Osteocyte (in vitro differentiated cells): Measurements from ENCODE around the gene LPXN. TPM values are rescaled to one million over a fixed set of nuclear protein-coding genes. Genes with fewer than 3 reads are reported as not detected.

Source experiments
- DNase-seq: peaks from one replicate; pipeline ENCODE4 v3.0.0; 2021; ENCODE audit warnings: mixed read lengths; ENCODE audit not compliant: unreplicated experiment; ENCODE audit errors: extremely low spot score
- H3K27ac Mint-ChIP-seq: one replicate; pipeline ENCODE4 v1.8.0; 2021; ENCODE audit warnings: mild to moderate bottlenecking, mixed read lengths; ENCODE audit not compliant: unreplicated experiment
- H3K27me3 Mint-ChIP-seq: one replicate; pipeline ENCODE4 v1.8.0; 2021; ENCODE audit warnings: mixed read lengths; ENCODE audit not compliant: unreplicated experiment
- H3K36me3 Mint-ChIP-seq: one replicate; pipeline ENCODE4 v1.8.0; 2021; ENCODE audit warnings: mixed read lengths; ENCODE audit not compliant: unreplicated experiment
- H3K4me1 Mint-ChIP-seq: one replicate; pipeline ENCODE4 v1.8.0; 2021; ENCODE audit warnings: mixed read lengths; ENCODE audit not compliant: unreplicated experiment
- H3K4me3 Mint-ChIP-seq: one replicate; pipeline ENCODE4 v1.8.0; 2021; ENCODE audit warnings: mild to moderate bottlenecking, moderate library complexity, mixed read lengths; ENCODE audit not compliant: unreplicated experiment
- H3K9me3 Mint-ChIP-seq: one replicate; pipeline ENCODE4 v1.8.0; 2021; ENCODE audit warnings: mixed read lengths; ENCODE audit not compliant: unreplicated experiment
- total RNA-seq: library from RNA; stranded (reverse); gene quantifications from 2 replicates; pipeline ENCODE4 v1.2.1, GENCODE V29; 2021
- TF ChIP-seq, protein P1 (sequence below): fragments of 200-600 bp; sonication (generic); IDR thresholded peaks from 2 replicates; pipeline ENCODE4 v1.5.0; 2021; ENCODE audit warnings: antibody characterized with exemption, mild to moderate bottlenecking, moderate library complexity

LPXN gene
- total RNA-seq, 1 donor from 2014 or later, result 7.3 TPM

DNA sequence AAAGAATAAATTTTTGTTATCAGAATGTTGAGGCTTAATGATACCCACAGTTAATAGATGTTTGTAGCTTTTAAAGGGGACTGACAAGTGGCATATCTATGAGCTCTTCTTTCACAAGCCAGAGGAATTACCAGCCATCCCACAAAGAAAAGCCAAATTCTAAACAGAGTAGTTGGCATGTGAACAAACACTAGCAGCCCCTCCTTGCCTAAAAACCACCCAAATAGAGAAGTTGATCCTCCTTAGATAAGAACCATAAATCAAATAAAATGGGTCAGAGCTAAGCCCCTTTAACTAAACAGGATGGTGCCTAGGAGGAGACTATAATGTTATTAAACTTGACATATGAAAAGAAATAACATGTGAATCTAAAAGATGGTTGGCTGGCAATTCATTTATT is 11.4 kb downstream of the LPXN start:
- Mint-ChIP-seq H3K9me3 (no peaks in the 10 kb centered on the region), H3K27me3 (no peaks in the 10 kb centered on the region), H3K4me1 (no peaks in the 10 kb centered on the region), H3K27ac (no peak overlapping the region), H3K36me3 (peaks cover 22% of the 10 kb centered on the region), H3K4me3 (no peak overlapping the region)
- TF ChIP-seq, protein P1, sequence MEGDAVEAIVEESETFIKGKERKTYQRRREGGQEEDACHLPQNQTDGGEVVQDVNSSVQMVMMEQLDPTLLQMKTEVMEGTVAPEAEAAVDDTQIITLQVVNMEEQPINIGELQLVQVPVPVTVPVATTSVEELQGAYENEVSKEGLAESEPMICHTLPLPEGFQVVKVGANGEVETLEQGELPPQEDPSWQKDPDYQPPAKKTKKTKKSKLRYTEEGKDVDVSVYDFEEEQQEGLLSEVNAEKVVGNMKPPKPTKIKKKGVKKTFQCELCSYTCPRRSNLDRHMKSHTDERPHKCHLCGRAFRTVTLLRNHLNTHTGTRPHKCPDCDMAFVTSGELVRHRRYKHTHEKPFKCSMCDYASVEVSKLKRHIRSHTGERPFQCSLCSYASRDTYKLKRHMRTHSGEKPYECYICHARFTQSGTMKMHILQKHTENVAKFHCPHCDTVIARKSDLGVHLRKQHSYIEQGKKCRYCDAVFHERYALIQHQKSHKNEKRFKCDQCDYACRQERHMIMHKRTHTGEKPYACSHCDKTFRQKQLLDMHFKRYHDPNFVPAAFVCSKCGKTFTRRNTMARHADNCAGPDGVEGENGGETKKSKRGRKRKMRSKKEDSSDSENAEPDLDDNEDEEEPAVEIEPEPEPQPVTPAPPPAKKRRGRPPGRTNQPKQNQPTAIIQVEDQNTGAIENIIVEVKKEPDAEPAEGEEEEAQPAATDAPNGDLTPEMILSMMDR, result no peak
- no peak for DNase-seq

DNA sequence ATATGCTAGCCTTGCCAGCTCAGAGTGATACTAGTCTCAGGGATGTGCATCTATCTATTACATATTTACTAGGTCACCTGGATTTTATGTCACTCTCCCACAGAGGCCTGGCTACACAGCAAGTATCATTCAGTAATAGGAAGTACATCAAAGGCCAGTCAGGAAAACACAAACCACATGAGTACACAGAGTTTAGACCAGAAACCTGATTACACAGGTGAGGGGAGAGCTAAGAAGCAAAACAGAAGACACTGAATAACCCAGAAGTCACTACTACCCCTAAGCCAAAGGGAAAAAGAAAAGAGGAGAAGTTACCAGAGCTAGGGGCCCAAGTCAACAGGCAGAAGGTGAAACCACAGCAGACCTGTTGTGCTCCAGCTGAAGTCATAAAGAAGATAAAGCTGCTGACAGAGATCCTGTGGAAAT is 13.3 kb downstream of the LPXN start:
- Mint-ChIP-seq H3K36me3 (peaks cover 15% of the 10 kb centered on the region), H3K4me3 (no peak overlapping the region), H3K27me3 (no peaks in the 10 kb centered on the region), H3K4me1 (no peaks in the 10 kb centered on the region), H3K27ac (no peak overlapping the region), H3K9me3 (no peaks in the 10 kb centered on the region)
- DNase-seq, result no peak
- TF ChIP-seq, protein P1, result no peak

DNA sequence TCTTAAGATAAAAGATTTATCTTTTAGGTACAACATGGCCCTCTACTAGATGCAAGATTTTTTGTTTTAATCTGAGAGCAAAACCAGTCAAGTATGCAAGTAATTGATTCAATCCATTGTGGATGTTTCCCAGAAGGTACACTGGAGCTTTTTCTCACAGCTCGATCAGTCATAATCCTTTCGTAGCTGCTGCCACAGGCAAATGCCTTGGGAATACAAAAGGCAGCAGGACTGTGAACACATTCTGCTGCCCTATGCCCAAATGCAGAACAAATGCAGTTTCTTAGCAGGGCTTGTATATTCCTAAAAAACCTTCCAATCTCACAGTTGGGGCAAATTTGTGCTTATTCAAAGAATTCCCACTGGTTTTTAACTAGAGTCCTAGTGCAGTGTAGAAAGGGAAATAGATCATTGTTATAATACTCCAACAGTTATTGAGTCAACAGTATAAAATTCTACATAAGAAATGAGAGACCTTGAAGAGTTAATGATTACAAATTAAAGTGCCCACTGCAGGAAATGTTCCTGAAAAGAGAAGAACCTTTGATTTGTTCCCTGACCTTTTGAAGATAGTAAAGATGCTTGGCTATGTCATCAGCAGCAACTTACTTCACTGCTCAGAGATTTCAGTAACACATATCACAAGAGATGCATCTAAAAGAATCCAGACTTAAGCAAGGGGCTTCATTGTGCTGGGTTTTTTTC is 14.1 kb downstream of the LPXN start:
- no peaks in the 10 kb centered on the region for H3K27me3 Mint-ChIP-seq
- peaks cover 21% of the 10 kb centered on the region for H3K36me3 Mint-ChIP-seq
- no peak overlapping the region for H3K4me3 Mint-ChIP-seq
- H3K27ac Mint-ChIP-seq, result no peak overlapping the region
- H3K4me1 Mint-ChIP-seq, result no peaks in the 10 kb centered on the region
- no peaks in the 10 kb centered on the region for H3K9me3 Mint-ChIP-seq
- TF ChIP-seq, protein P1, result no peak
- DNase-seq, result no peak

DNA sequence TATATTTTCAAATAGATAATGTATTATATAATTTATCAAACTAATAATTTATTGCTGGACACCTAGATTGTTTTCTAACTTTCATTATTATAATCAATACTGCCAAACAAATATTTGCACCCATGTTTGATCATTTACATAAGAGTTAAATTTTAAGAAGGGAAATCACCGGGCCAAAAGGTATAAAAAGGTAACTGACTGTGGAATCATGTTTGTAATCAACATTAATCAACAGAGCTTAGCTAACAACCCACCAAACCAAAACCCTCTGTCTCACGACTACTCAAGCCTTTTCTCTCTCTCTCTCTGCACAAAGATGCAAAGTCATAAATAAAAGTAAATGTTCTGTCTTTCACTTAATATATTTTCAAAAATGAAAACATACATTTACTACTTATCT is 14.8 kb downstream of the LPXN start:
- H3K27ac Mint-ChIP-seq, result no peak overlapping the region
- H3K9me3 Mint-ChIP-seq, result no peaks in the 10 kb centered on the region
- DNase-seq, result no peak
- peaks cover 21% of the 10 kb centered on the region for H3K36me3 Mint-ChIP-seq
- H3K4me1 Mint-ChIP-seq, result no peaks in the 10 kb centered on the region
- no peak overlapping the region for H3K4me3 Mint-ChIP-seq
- TF ChIP-seq, protein P1, result no peak
- H3K27me3 Mint-ChIP-seq, result no peaks in the 10 kb centered on the region

DNA sequence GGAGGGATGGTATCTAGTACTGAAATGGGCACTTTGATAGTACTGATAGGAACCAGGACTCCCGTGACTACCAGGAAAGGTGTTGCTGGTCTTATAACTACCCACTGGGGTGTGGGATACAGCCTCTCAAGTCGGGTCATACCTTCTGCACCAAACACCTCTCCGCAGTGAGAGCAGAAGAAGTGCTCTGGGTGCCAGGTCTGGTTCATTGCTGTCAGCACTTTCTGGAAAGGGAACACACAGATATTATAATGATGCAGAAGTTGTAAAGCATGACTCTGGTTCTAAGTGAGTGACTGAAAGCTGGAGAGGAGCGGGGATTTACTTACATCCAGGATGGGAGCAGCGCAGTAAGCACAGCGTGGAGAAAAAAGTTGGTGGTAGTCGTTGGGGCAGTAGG is 26.0 kb downstream of the LPXN start:
- Mint-ChIP-seq H3K4me1 (no peaks in the 10 kb centered on the region), H3K27ac (no peak overlapping the region), H3K4me3 (no peak overlapping the region), H3K27me3 (no peaks in the 10 kb centered on the region), H3K36me3 (peaks cover 69% of the 10 kb centered on the region), H3K9me3 (no peaks in the 10 kb centered on the region)
- TF ChIP-seq, protein P1, result no peak
- no peak for DNase-seq
